ENCODE data around the gene NPDC1.

The NPDC1 gene

GRCh38 chr9:137030006-137030405 is 16.0 kb downstream of the NPDC1 start:
- Histone ChIP-seq H3K27ac (no peak overlapping the region), H3K4me3 (no peak overlapping the region)
- TF ChIP-seq CTCF (IDR thresholded peaks at IDR 0.05) = no peak

GRCh38 chr9:137029058-137029936 is 16.7 kb downstream of the NPDC1 start:
- Histone ChIP-seq H3K27ac (peak overlapping the region in 1 of 2 donors; percentile 0), H3K4me3 (peak overlapping the region; percentile 85)
- peak; percentile 82 for TF ChIP-seq CTCF (IDR thresholded peaks at IDR 0.05)
- no peak for DNase-seq (ENCODE audit: low spot score)

More at GRCh38 chr9:137030006-137030405, 16.0 kb downstream of the NPDC1 start:
- no peak for DNase-seq (ENCODE audit: low spot score)

GRCh38 chr9:137028263-137029057 is 17.5 kb downstream of the NPDC1 start:
- no peak for DNase-seq (ENCODE audit: low spot score)
- TF ChIP-seq CTCF (IDR thresholded peaks at IDR 0.05) = no peak
- peak overlapping the region; percentile 85 for H3K4me3 ChIP-seq
- peak overlapping the region; percentile 64 to 82 for H3K27ac ChIP-seq

GRCh38 chr9:137027369-137028262 is 18.4 kb downstream of the NPDC1 start, which contains the start of gene ABCA2:
Gene ABCA2 (minus strand): TSS chr9:137028237. CDS start chr9:137028140, 97 bp downstream.
- Histone ChIP-seq H3K27ac (peak within 1 kb of the TSS; percentile 64 to 82), H3K4me3 (peak within 1 kb of the TSS; percentile 85)
- TF ChIP-seq CTCF (IDR thresholded peaks at IDR 0.05) = no peak
- DNase-seq (ENCODE audit: low spot score) = no peak

- Histone ChIP-seq H3K4me3 (peak overlapping the region; percentile 85), H3K27ac (peak overlapping the region in 1 of 2 donors; percentile 82)
- no peak for TF ChIP-seq CTCF (IDR thresholded peaks at IDR 0.05)
- no peak for DNase-seq (ENCODE audit: low spot score)
Observed at GRCh38 chr9:137026828-137027227, 19.1 kb downstream of the NPDC1 start.

GRCh38 chr9:137026384-137026783 is 19.6 kb downstream of the NPDC1 start:
- no peak for TF ChIP-seq CTCF (IDR thresholded peaks at IDR 0.05)
- no peak for DNase-seq (ENCODE audit: low spot score)
- peak overlapping the region; percentile 85 for H3K4me3 ChIP-seq
- H3K27ac ChIP-seq = peak overlapping the region in 1 of 2 donors; percentile 82
